WTC11 (cell line): Measurements from ENCODE around the gene EFCC1. TPM values are rescaled to one million over a fixed set of nuclear protein-coding genes. Genes with fewer than 3 reads are reported as not detected.

Experiments
- ATAC-seq: fragments of 200-7000 bp; cut with Tn5 transposase; 2 replicates; pipeline ENCODE4 v1.10.0; 2021; ENCODE audit warnings: mild to moderate bottlenecking, moderate library complexity
- CTCF ChIA-PET: fragments of 300-600 bp; sonication (Branson Sonifier 250); formaldehyde crosslinking; loops from one replicate; lab custom pipeline; 2021; ENCODE audit warnings: antibody characterized with exemption; lab: Charles Lee
- POLR2A ChIA-PET: fragments of 350-600 bp; sonication (Branson Sonifier 250); formaldehyde crosslinking; loops from one replicate; lab custom pipeline; 2021; ENCODE audit warnings: antibody characterized with exemption; lab: Charles Lee
- DNase-seq: peaks from one replicate; pipeline ENCODE4 v3.0.0; 2021; ENCODE audit warnings: low spot score
- H3K27ac Mint-ChIP-seq: 2 replicates; pipeline ENCODE4 v1.8.0; 2021; ENCODE audit warnings: mixed read lengths
- H3K27me3 Mint-ChIP-seq: 2 replicates; pipeline ENCODE4 v1.8.0; 2021; ENCODE audit warnings: low read depth, mild to moderate bottlenecking, moderate library complexity, mixed read lengths
- H3K36me3 Mint-ChIP-seq: 2 replicates; pipeline ENCODE4 v1.8.0; 2021; ENCODE audit warnings: mixed read lengths
- H3K4me1 Mint-ChIP-seq: 2 replicates; pipeline ENCODE4 v1.8.0; 2022; ENCODE audit warnings: mixed read lengths
- H3K4me3 Mint-ChIP-seq: 2 replicates; pipeline ENCODE4 v1.8.0; 2021; ENCODE audit warnings: mild to moderate bottlenecking, moderate library complexity, mixed read lengths
- H3K9me3 Mint-ChIP-seq: 2 replicates; pipeline ENCODE4 v1.8.0; 2021; ENCODE audit warnings: mixed read lengths
- AR ChIP-seq: fragments of 250-450 bp; sonication (Bioruptor Pico); IDR thresholded peaks from 2 replicates; pipeline ENCODE4 v1.9.0; 2021; ENCODE audit warnings: mild to moderate bottlenecking
- ATF1 ChIP-seq: sonication (generic); formaldehyde crosslinking; IDR thresholded peaks from 2 replicates; pipeline ENCODE4 v1.8.1; 2023; ENCODE audit warnings: mild to moderate bottlenecking, moderate library complexity, missing genetic modification reagents
- CBFB ChIP-seq: sonication (generic); formaldehyde crosslinking; IDR thresholded peaks from 2 replicates; pipeline ENCODE4 v1.8.1; 2022; ENCODE audit warnings: mild to moderate bottlenecking, low read depth, missing genetic modification reagents
- GTF2I ChIP-seq: fragments of 250-450 bp; sonication (Bioruptor Pico); conservative IDR thresholded peaks from 2 replicates; pipeline ENCODE4 v1.4.0; 2021; ENCODE audit warnings: mild to moderate bottlenecking
- HMGA2 ChIP-seq: fragments of 250-450 bp; sonication (Bioruptor Pico); IDR thresholded peaks from 2 replicates; pipeline ENCODE4 v1.4.0; 2021; ENCODE audit warnings: mild to moderate bottlenecking, moderate library complexity
- IRF2 ChIP-seq: sonication (generic); formaldehyde crosslinking; IDR thresholded peaks from 2 replicates; pipeline ENCODE4 v1.8.0; 2022; ENCODE audit warnings: low read depth, missing genetic modification reagents, borderline replicate concordance
- MXD4 ChIP-seq: fragments of 250-450 bp; sonication (Bioruptor Pico); IDR thresholded peaks from 2 replicates; pipeline ENCODE4 v1.8.0; 2021; ENCODE audit warnings: mild to moderate bottlenecking, moderate library complexity, borderline replicate concordance
- NR1H2 ChIP-seq: sonication (generic); formaldehyde crosslinking; IDR thresholded peaks from 2 replicates; pipeline ENCODE4 v1.9.0; 2021; ENCODE audit warnings: mild to moderate bottlenecking, moderate library complexity, missing genetic modification reagents
- NR2C2 ChIP-seq: sonication (generic); formaldehyde crosslinking; IDR thresholded peaks from 2 replicates; pipeline ENCODE4 v1.8.0; 2022; ENCODE audit warnings: mild to moderate bottlenecking, missing genetic modification reagents
- NR3C1 ChIP-seq: sonication (generic); formaldehyde crosslinking; conservative IDR thresholded peaks from 2 replicates; pipeline ENCODE4 v1.8.1; 2023; ENCODE audit warnings: low read depth, mild to moderate bottlenecking, missing genetic modification reagents
- SP1 ChIP-seq: sonication (generic); formaldehyde crosslinking; conservative IDR thresholded peaks from 2 replicates; pipeline ENCODE4 v1.8.1; 2022; ENCODE audit warnings: missing genetic modification reagents
- TCF7 ChIP-seq: sonication (generic); formaldehyde crosslinking; IDR thresholded peaks from 2 replicates; pipeline ENCODE4 v1.8.0; 2022; ENCODE audit warnings: mild to moderate bottlenecking, low read depth, missing genetic modification reagents, moderate library complexity
- ZMAT4 ChIP-seq: fragments of 250-450 bp; sonication (Bioruptor Pico); IDR thresholded peaks from 2 replicates; pipeline ENCODE4 v1.9.0; 2021; ENCODE audit warnings: mild to moderate bottlenecking
- ZNF317 ChIP-seq: sonication (generic); formaldehyde crosslinking; IDR thresholded peaks from 2 replicates; pipeline ENCODE4 v1.8.1; 2023; ENCODE audit warnings: low read depth, mild to moderate bottlenecking, moderate library complexity, missing genetic modification reagents, borderline replicate concordance
- ZNF396 ChIP-seq: fragments of 250-450 bp; sonication (Bioruptor Pico); IDR thresholded peaks from 2 replicates; pipeline ENCODE4 v1.8.0; 2021; ENCODE audit warnings: mild to moderate bottlenecking, moderate library complexity, borderline replicate concordance
- ZNF512 ChIP-seq: sonication (generic); formaldehyde crosslinking; IDR thresholded peaks from 2 replicates; pipeline ENCODE4 v1.8.1; 2022; ENCODE audit warnings: missing genetic modification reagents, borderline replicate concordance
- ZNF671 ChIP-seq: fragments of 250-450 bp; sonication (Bioruptor Pico); IDR thresholded peaks from 2 replicates; pipeline ENCODE4 v1.8.0; 2021; ENCODE audit warnings: mild to moderate bottlenecking
- ZSCAN18 ChIP-seq: fragments of 250-450 bp; sonication (Bioruptor Pico); IDR thresholded peaks from 2 replicates; pipeline ENCODE4 v2.1.2; 2022; ENCODE audit warnings: mild to moderate bottlenecking, moderate library complexity
- total RNA-seq: library from RNA; stranded (reverse); gene quantifications from 3 replicates; pipeline ENCODE4 v1.2.3, GENCODE V29; 2021

EFCC1 gene
- total RNA-seq, 1 experiment from 2014 or later: 0.31 TPM

- no peaks in the 10 kb centered on the region for H3K36me3 Mint-ChIP-seq
- H3K4me3 Mint-ChIP-seq: no peak overlapping the region
- peaks cover 25% of the 10 kb centered on the region for H3K27me3 Mint-ChIP-seq
- H3K27ac Mint-ChIP-seq: no peak overlapping the region
- TF ChIP-seq ZSCAN18 (CRISPR knock-in tag): no peak
- TF ChIP-seq MXD4 (CRISPR knock-in tag): no peak
- TF ChIP-seq GTF2I (CRISPR knock-in tag): no peak
- no peak for TF ChIP-seq ZNF512
- no peak for TF ChIP-seq CBFB (CRISPR knock-in tag)
- TF ChIP-seq ATF1 (CRISPR knock-in tag): no peak
- no peak for TF ChIP-seq ZNF671 (CRISPR knock-in tag)
- TF ChIP-seq HMGA2 (CRISPR knock-in tag): no peak
- TF ChIP-seq IRF2 (CRISPR knock-in tag): no peak
- no peak for TF ChIP-seq NR3C1
- TF ChIP-seq ZNF396 (CRISPR knock-in tag): no peak
- TF ChIP-seq ZMAT4 (CRISPR knock-in tag): no peak
- TF ChIP-seq AR (CRISPR knock-in tag): no peak
- ChIA-PET CTCF (interaction anchor here (1.4 to 2.7 kb wide), 3 partner anchors 12 to 70 kb away, joined by 5 to 13 read pairs (median 5); no protein-coding TSS in a partner anchor), POLR2A (no interaction called here)
- ATAC-seq (no peak), DNase-seq (no peak)
- H3K4me1 Mint-ChIP-seq: peaks cover 20% of the 10 kb centered on the region
- peaks cover 5% of the 10 kb centered on the region; the same call in 1 of the 2 replicates for H3K9me3 Mint-ChIP-seq
These were observed 38.9 kb downstream of the EFCC1 start for GRCh38 chr3:129040039-129040336.

- no peaks in the 10 kb centered on the region for H3K36me3 Mint-ChIP-seq
- ChIA-PET POLR2A (no interaction called here), CTCF (interaction anchor here (1.2 to 2.6 kb wide), 3 partner anchors 12 to 71 kb away, joined by 3 to 16 read pairs (median 4); partner anchors contain the start of gene CFAP92)
- peaks cover 20% of the 10 kb centered on the region for H3K4me1 Mint-ChIP-seq
- no peak overlapping the region for H3K4me3 Mint-ChIP-seq
- TF ChIP-seq NR2C2: no peak
- TF ChIP-seq NR1H2 (CRISPR knock-in tag): no peak
- no peak for TF ChIP-seq TCF7 (CRISPR knock-in tag)
- TF ChIP-seq ZNF317 (CRISPR knock-in tag): no peak
- TF ChIP-seq ATF1 (CRISPR knock-in tag): no peak
- no peak for TF ChIP-seq SP1 (CRISPR knock-in tag)
- H3K27ac Mint-ChIP-seq: no peak overlapping the region
- peaks cover 30% of the 10 kb centered on the region for H3K27me3 Mint-ChIP-seq
- peaks cover 5% of the 10 kb centered on the region; the same call in 1 of the 2 replicates for H3K9me3 Mint-ChIP-seq
- ATAC-seq: peak; percentile 59
- DNase-seq: no peak
These were observed 39.6 kb downstream of the EFCC1 start for GRCh38 chr3:129040579-129041300.
